Tibial nerve (tissue), 4 donors: ENCODE data around the gene WDR48. TPM values are rescaled to one million over a fixed set of nuclear protein-coding genes. Genes with fewer than 3 reads are reported as not detected.

Source experiments
- DNase-seq, 2 donors: peaks; one replicate each; pipeline ENCODE4 v3.0.0-alpha.2; 2019; ENCODE audit warnings: low spot score in 2 of 2
- H3K27ac ChIP-seq, 4 donors: fragments of 200-600 bp; sonication (generic) in 3 of 4; one replicate each; pipeline ENCODE4 v1.5.1; 2017 to 2019; ENCODE audit warnings: mild to moderate bottlenecking in 1 of 4
- H3K27me3 ChIP-seq, 2 donors: fragments of 200-600 bp; sonication (generic) in 1 of 2; one replicate each; pipeline versions ENCODE4 v1.5.1 to v1.6.0; 2017 to 2019
- H3K36me3 ChIP-seq, 3 donors: fragments of 200-600 bp; sonication (generic); one replicate each; pipeline ENCODE4 v1.5.1; 2018 to 2019
- H3K4me1 ChIP-seq, 4 donors: fragments of 200-600 bp; sonication (generic) in 3 of 4; one replicate each; pipeline ENCODE4 v1.5.1; 2017 to 2019
- H3K4me3 ChIP-seq, 4 donors: fragments of 200-600 bp; sonication (generic) in 3 of 4; one replicate each; pipeline ENCODE4 v1.5.1; 2017 to 2019; ENCODE audit warnings: mild to moderate bottlenecking in 1 of 4, moderate library complexity in 1 of 4
- H3K9me3 ChIP-seq, 4 donors: fragments of 200-600 bp; sonication (generic) in 3 of 4; one replicate each; pipeline ENCODE4 v1.5.1; 2017 to 2019
- CTCF ChIP-seq, 5 experiments: fragments of 200-600 bp in 3 of 5; fragments of 450-650 bp in 2 of 5; sonication (generic) in 3 of 5; IDR thresholded peaks; one replicate each; pipeline ENCODE4 v1.5.1; 2016 to 2019; ENCODE audit warnings: antibody characterized with exemption in 5 of 5, mild to moderate bottlenecking in 3 of 5, moderate library complexity in 2 of 5
- EP300 ChIP-seq, 2 donors: sonication (generic); formaldehyde crosslinking; IDR thresholded peaks; one replicate each; pipeline ENCODE4 v1.6.1; 2017; ENCODE audit warnings: antibody characterized with exemption in 2 of 2, mild to moderate bottlenecking in 1 of 2
- POLR2A ChIP-seq, 2 donors: fragments of 450-650 bp; IDR thresholded peaks; one replicate each; pipeline ENCODE4 v1.6.1; 2017; ENCODE audit warnings: antibody characterized with exemption in 2 of 2, mild to moderate bottlenecking in 2 of 2, moderate library complexity in 2 of 2
- WGBS, 2 donors: methylation state at CpG; one replicate each; pipeline ENCODE4 v1.1.5; 2018; 5-methylcytosine and 5-hydroxymethylcytosine counted together
- total RNA-seq, 4 donors: library from RNA; depleted of rRNA; stranded (reverse); fragments of >200 nt; gene quantifications; one replicate each; pipeline ENCODE4 v1.1.0, GENCODE V29; 2016

Gene WDR48
- total RNA-seq, 4 donors from 2014 or later, result 25.2 to 42.6 (median 36.5) TPM

GRCh38 chr3:39088456-39088855, 36.6 kb downstream of the WDR48 start:
- TF ChIP-seq POLR2A (IDR thresholded peaks at IDR 0.05) (no peak), CTCF (IDR thresholded peaks at IDR 0.05) (no peak), EP300 (IDR thresholded peaks at IDR 0.05) (no peak)
- no peak overlapping the region for H3K4me3 ChIP-seq
- peaks cover 0 to 93% (median 7%) of the 10 kb centered on the region in 3 donors for H3K36me3 ChIP-seq
- DNase-seq, result no peak
- no peak overlapping the region for H3K27ac ChIP-seq
- no peaks in the 10 kb centered on the region for H3K27me3 ChIP-seq
- WGBS, 2 donors, result 90 to 91% methylated on average over 3 of the region's 3 CpGs
- H3K9me3 ChIP-seq, result no peaks in the 10 kb centered on the region
- no peaks in the 10 kb centered on the region for H3K4me1 ChIP-seq

DNA sequence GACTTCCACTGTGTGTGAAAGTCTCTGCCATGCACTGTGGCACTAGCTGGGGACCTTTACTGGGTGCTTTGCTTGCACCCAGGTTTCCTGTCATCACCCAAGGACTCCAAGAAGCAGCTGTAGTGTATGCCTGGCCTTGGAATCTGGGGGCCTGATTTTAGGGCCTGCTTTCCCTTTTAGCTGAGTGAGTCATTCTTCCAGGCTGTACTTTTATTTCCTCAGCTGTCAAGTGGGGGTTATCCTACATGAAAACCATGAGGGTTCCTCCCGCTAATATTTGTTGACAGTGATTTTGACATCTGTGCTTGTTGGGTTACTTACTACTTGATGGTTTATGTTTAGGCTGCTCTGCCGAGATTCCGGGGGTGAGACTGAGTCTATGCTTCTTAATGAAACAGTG, 37.1 kb downstream of the WDR48 start:
- TF ChIP-seq CTCF (IDR thresholded peaks at IDR 0.05) (no peak), POLR2A (IDR thresholded peaks at IDR 0.05) (no peak), EP300 (IDR thresholded peaks at IDR 0.05) (no peak)
- Histone ChIP-seq H3K27ac (no peak overlapping the region), H3K36me3 (peaks cover 0 to 93% (median 7%) of the 10 kb centered on the region in 3 donors)

DNA sequence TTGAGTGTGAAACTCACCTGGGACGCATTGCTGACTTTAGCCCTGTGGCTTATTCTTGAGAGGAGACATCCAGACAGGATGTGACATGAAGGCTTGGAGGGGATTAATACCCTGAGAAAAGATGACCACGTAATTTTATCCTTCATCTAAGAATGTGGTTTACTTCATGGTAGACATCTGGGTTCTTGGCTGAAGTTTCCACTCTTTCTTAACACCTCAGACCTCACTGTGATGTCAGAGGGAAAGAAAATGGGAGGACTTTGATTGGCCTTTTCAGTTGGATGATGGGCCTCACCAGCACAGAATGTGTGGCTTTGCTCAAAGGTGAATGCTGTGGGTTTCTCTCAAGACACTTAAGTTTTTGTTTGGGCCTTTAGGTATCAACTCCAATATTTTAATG, 39.1 kb downstream of the WDR48 start:
- H3K4me1 ChIP-seq, result peaks cover 0 to 6% (median 0%) of the 10 kb centered on the region in 4 donors
- no peak for DNase-seq
- TF ChIP-seq POLR2A (IDR thresholded peaks at IDR 0.05) (no peak), CTCF (IDR thresholded peaks at IDR 0.05) (no peak), EP300 (IDR thresholded peaks at IDR 0.05) (no peak)
- H3K4me3 ChIP-seq, result no peak overlapping the region
- no peaks in the 10 kb centered on the region for H3K9me3 ChIP-seq
- whole genome bisulfite sequencing, 2 donors, result 90 to 92% methylated on average over 2 of the region's 2 CpGs
- no peaks in the 10 kb centered on the region for H3K27me3 ChIP-seq
- peaks cover 0 to 97% (median 7%) of the 10 kb centered on the region in 3 donors for H3K36me3 ChIP-seq
- H3K27ac ChIP-seq, result no peak overlapping the region

More for the DNA sequence above, 37.1 kb downstream of the WDR48 start:
- no peaks in the 10 kb centered on the region for H3K27me3 ChIP-seq
- H3K9me3 ChIP-seq, result no peaks in the 10 kb centered on the region
- no peak overlapping the region for H3K4me3 ChIP-seq
- DNase-seq, result no peak
- 63 to 70% methylated on average over 3 of the region's 3 CpGs for WGBS, 2 donors
- H3K4me1 ChIP-seq, result no peaks in the 10 kb centered on the region

GRCh38 chr3:39094851-39095677, 43.2 kb downstream of the WDR48 start:
- Histone ChIP-seq H3K27ac (peak overlapping the region in 1 of 4 donors; percentile 32), H3K4me1 (peaks cover 0 to 17% (median 0%) of the 10 kb centered on the region in 4 donors), H3K4me3 (no peak overlapping the region), H3K27me3 (no peaks in the 10 kb centered on the region), H3K36me3 (peaks cover 0 to 96% (median 0%) of the 10 kb centered on the region in 3 donors), H3K9me3 (no peaks in the 10 kb centered on the region)
- TF ChIP-seq POLR2A (IDR thresholded peaks at IDR 0.05) (no peak), CTCF (IDR thresholded peaks at IDR 0.05) (no peak), EP300 (IDR thresholded peaks at IDR 0.05) (no peak)
- WGBS, 2 donors, result 70 to 77% methylated on average over 7 of the region's 7 CpGs
- DNase-seq, result no peak

- Histone ChIP-seq H3K4me1 (peaks cover 0 to 17% (median 0%) of the 10 kb centered on the region in 4 donors), H3K4me3 (no peak overlapping the region), H3K36me3 (peaks cover 0 to 98% (median 0%) of the 10 kb centered on the region in 3 donors), H3K9me3 (no peaks in the 10 kb centered on the region), H3K27ac (peak overlapping the region in 2 of 4 donors; percentile 32 to 62), H3K27me3 (no peaks in the 10 kb centered on the region)
- DNase-seq, result no peak
- WGBS, 2 donors, result 44 to 47% methylated on average over 3 of the region's 3 CpGs
- TF ChIP-seq EP300 (IDR thresholded peaks at IDR 0.05), result no peak
Measured at GRCh38 chr3:39095778-39096177, 44.0 kb downstream of the WDR48 start.
